ENCODE data around the gene CTAGE6.
"Not testable (repeated sequence)": the region's sequence is repeated elsewhere in the genome, so short reads cannot be mapped to it uniquely, and the experiment has no call there.

DNA sequence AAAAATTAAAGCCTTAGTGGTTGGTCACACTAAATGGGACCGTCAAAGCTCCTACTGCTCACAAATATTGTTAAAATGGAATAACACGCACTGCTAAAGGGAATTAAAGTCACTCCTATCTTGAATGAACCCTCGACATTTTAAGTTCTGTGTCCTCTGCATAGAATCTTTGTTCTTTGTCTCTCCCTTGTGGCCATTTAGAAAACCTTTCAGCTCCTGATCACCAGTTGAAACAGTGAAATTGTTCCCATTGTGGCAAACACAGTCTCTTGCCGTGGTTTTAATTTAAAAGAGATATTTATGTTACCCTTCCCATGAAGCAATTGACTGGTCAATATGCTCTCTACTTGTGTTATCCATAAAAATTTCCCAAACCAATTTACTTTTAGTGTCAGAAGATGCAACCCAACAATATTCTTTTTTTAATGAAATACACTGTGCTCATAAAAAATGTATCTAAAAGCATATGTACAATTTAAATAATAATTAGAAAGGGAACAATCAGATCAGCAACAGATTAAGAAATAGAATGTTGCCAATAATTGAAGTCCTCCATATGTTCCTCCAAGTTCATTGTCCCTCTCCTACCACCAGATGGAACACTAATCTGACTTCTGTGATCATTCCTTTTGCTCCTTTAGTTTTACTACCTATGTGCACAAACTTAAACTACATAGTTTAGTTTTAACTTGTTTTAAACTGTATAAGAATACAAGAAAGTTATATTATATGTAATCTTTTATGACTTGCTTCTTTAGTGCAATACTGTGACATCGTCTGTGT is 20.3 kb downstream of the CTAGE6 start:
- TF ChIP-seq, protein P1, sequence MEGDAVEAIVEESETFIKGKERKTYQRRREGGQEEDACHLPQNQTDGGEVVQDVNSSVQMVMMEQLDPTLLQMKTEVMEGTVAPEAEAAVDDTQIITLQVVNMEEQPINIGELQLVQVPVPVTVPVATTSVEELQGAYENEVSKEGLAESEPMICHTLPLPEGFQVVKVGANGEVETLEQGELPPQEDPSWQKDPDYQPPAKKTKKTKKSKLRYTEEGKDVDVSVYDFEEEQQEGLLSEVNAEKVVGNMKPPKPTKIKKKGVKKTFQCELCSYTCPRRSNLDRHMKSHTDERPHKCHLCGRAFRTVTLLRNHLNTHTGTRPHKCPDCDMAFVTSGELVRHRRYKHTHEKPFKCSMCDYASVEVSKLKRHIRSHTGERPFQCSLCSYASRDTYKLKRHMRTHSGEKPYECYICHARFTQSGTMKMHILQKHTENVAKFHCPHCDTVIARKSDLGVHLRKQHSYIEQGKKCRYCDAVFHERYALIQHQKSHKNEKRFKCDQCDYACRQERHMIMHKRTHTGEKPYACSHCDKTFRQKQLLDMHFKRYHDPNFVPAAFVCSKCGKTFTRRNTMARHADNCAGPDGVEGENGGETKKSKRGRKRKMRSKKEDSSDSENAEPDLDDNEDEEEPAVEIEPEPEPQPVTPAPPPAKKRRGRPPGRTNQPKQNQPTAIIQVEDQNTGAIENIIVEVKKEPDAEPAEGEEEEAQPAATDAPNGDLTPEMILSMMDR (IDR thresholded peaks at IDR 0.05 in 2 of 3, conservative IDR thresholded peaks at IDR 0.05 in 1 of 3; ENCODE audit: borderline replicate concordance in 1 of 3, insufficient read depth in 1 of 3, low read depth in 2 of 3, low read length in 2 of 3) = peak; percentile 56 to 83 (median 68); a peak in 5 of 6 replicates
- not testable (repeated sequence) for TF ChIP-seq POLR2A (IDR thresholded peaks at IDR 0.05; ENCODE audit: borderline replicate concordance, extremely low read depth, insufficient read depth, insufficient read length); CBX3 (IDR thresholded peaks at IDR 0.05; ENCODE audit: low read depth); EZH2 (IDR thresholded peaks at IDR 0.05); EZH2phosphoT487 (IDR thresholded peaks at IDR 0.05; ENCODE audit: borderline replicate concordance); JUND (IDR thresholded peaks at IDR 0.05); POLR2AphosphoS5 (IDR thresholded peaks at IDR 0.05; ENCODE audit: low read depth, low read length); YY1 (IDR thresholded peaks at IDR 0.05; ENCODE audit: extremely low read depth, insufficient replicate concordance, low read depth, low read length)
- TF ChIP-seq, protein P2, sequence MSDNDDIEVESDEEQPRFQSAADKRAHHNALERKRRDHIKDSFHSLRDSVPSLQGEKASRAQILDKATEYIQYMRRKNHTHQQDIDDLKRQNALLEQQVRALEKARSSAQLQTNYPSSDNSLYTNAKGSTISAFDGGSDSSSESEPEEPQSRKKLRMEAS (IDR thresholded peaks at IDR 0.05) = not testable (repeated sequence)

Measured in HCT116 (cell line).